ENCODE data around the gene NCKAP5. TPM values are rescaled to one million over a fixed set of nuclear protein-coding genes. Genes with fewer than 3 reads are reported as not detected.

Gene NCKAP5
- polyA plus RNA-seq, 3 donors = not detected

GRCh38 chr2:133444465-133444864, 123.8 kb downstream of the NCKAP5 start:
- Histone ChIP-seq H3K4me1 (ENCODE audit: control insufficient read depth in 1 of 2, insufficient read depth in 2 of 2, low read length in 2 of 2) (no peaks in the 10 kb centered on the region), H3K27me3 (ENCODE audit: control insufficient read depth in 2 of 2, insufficient read depth in 2 of 2, low read length in 2 of 2) (no peaks in the 10 kb centered on the region), H3K9ac (ENCODE audit: insufficient read depth, low read length, poor library complexity, severe bottlenecking) (no peak overlapping the region), H3K36me3 (replicated peaks in 1 of 2; ENCODE audit: control insufficient read depth in 1 of 2, insufficient read depth in 2 of 2, low read length in 2 of 2) (no peaks in the 10 kb centered on the region), H3K9me3 (replicated peaks in 1 of 2; ENCODE audit: control insufficient read depth in 1 of 2, insufficient read depth in 1 of 2, low read length in 2 of 2) (no peaks in the 10 kb centered on the region), H3K79me2 (ENCODE audit: insufficient read depth, low read length) (no peaks in the 10 kb centered on the region), H3K4me2 (replicated peaks; ENCODE audit: extremely low read depth, low read length, poor library complexity, severe bottlenecking) (no peak overlapping the region), H3K4me3 (replicated peaks in 1 of 3; ENCODE audit: low read depth in 2 of 3, low read length in 3 of 3) (no peak overlapping the region), H3K27ac (ENCODE audit: low read depth in 1 of 2, low read length in 2 of 2) (no peak overlapping the region), H2AFZ (ENCODE audit: insufficient read depth, low read depth, low read length, poor library complexity, severe bottlenecking) (no peak overlapping the region), H4K20me1 (ENCODE audit: insufficient read depth, low read length) (no peaks in the 10 kb centered on the region)
- intact Hi-C loops (cut with micrococcal nuclease) = no loop called here
- Mint-ChIP-seq H3K4me1 (no peaks in the 10 kb centered on the region), H3K4me3 (no peak overlapping the region), H3K27ac (no peak overlapping the region), H3K27me3 (ENCODE audit: low read depth in 3 of 3) (peaks cover 0 to 3% (median 2%) of the 10 kb centered on the region in 3 donors), H3K9me3 (peaks cover 0 to 7% (median 2%) of the 10 kb centered on the region in 7 donors), H3K36me3 (no peaks in the 10 kb centered on the region)
- WGBS (ENCODE audit: insufficient coverage) = no CpG with 5 or more reads among the region's 3 CpGs
- no peak for DNase-seq
- TF ChIP-seq, protein P1, sequence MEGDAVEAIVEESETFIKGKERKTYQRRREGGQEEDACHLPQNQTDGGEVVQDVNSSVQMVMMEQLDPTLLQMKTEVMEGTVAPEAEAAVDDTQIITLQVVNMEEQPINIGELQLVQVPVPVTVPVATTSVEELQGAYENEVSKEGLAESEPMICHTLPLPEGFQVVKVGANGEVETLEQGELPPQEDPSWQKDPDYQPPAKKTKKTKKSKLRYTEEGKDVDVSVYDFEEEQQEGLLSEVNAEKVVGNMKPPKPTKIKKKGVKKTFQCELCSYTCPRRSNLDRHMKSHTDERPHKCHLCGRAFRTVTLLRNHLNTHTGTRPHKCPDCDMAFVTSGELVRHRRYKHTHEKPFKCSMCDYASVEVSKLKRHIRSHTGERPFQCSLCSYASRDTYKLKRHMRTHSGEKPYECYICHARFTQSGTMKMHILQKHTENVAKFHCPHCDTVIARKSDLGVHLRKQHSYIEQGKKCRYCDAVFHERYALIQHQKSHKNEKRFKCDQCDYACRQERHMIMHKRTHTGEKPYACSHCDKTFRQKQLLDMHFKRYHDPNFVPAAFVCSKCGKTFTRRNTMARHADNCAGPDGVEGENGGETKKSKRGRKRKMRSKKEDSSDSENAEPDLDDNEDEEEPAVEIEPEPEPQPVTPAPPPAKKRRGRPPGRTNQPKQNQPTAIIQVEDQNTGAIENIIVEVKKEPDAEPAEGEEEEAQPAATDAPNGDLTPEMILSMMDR (IDR thresholded peaks at IDR 0.05) = no peak

DNA sequence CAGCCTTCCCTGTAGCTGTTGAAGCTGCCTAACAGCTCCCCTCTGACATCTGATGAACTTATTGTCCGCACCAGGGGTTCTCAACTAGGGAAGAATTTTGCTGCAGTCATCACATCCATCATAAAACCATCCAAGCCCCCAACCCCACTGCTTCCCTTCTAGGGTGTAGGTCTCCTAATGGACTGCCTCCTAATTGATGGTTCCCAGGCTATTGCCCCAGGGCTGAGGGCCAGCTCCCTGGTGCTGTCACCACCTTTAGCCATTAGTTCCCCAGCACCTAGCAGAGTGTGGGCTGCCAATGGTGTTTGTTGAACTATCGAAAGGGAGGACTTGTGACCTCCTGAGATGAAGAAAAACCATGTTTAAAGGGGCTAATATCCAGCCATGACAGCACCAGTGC, 125.9 kb downstream of the NCKAP5 start:
- 70% methylated on average over 2 of the region's 2 CpGs for WGBS (ENCODE audit: insufficient coverage)
- Histone ChIP-seq H4K20me1 (ENCODE audit: insufficient read depth, low read length) (no peaks in the 10 kb centered on the region), H3K9me3 (replicated peaks in 1 of 2; ENCODE audit: control insufficient read depth in 1 of 2, insufficient read depth in 1 of 2, low read length in 2 of 2) (no peaks in the 10 kb centered on the region), H3K36me3 (replicated peaks in 1 of 2; ENCODE audit: control insufficient read depth in 1 of 2, insufficient read depth in 2 of 2, low read length in 2 of 2) (no peaks in the 10 kb centered on the region), H3K9ac (ENCODE audit: insufficient read depth, low read length, poor library complexity, severe bottlenecking) (no peak overlapping the region), H3K4me1 (ENCODE audit: control insufficient read depth in 1 of 2, insufficient read depth in 2 of 2, low read length in 2 of 2) (no peaks in the 10 kb centered on the region), H3K4me2 (replicated peaks; ENCODE audit: extremely low read depth, low read length, poor library complexity, severe bottlenecking) (no peak overlapping the region), H3K27ac (ENCODE audit: low read depth in 1 of 2, low read length in 2 of 2) (no peak overlapping the region), H3K79me2 (ENCODE audit: insufficient read depth, low read length) (no peaks in the 10 kb centered on the region), H3K4me3 (replicated peaks in 1 of 3; ENCODE audit: low read depth in 2 of 3, low read length in 3 of 3) (no peak overlapping the region), H2AFZ (ENCODE audit: insufficient read depth, low read depth, low read length, poor library complexity, severe bottlenecking) (no peak overlapping the region), H3K27me3 (ENCODE audit: control insufficient read depth in 2 of 2, insufficient read depth in 2 of 2, low read length in 2 of 2) (no peaks in the 10 kb centered on the region)
- DNase-seq = no peak
- TF ChIP-seq, protein P1 (IDR thresholded peaks at IDR 0.05) = no peak
- H3K27ac Mint-ChIP-seq = no peak overlapping the region
- no peaks in the 10 kb centered on the region for H3K4me1 Mint-ChIP-seq
- H3K36me3 Mint-ChIP-seq = no peaks in the 10 kb centered on the region
- peaks cover 0 to 5% (median 2%) of the 10 kb centered on the region in 7 donors for H3K9me3 Mint-ChIP-seq
- intact Hi-C loops (cut with micrococcal nuclease) = no loop called here
- H3K4me3 Mint-ChIP-seq = no peak overlapping the region
- H3K27me3 Mint-ChIP-seq (ENCODE audit: low read depth in 3 of 3) = peaks cover 0 to 3% (median 2%) of the 10 kb centered on the region in 3 donors
